Fibroblast of skin of scalp (primary cell): Measurements from ENCODE around the gene ASGR2.

ENCODE experiments used
- DNase-seq: peaks from one replicate; pipeline ENCODE4 v3.0.0-alpha.2; 2013

ASGR2 gene

DNA sequence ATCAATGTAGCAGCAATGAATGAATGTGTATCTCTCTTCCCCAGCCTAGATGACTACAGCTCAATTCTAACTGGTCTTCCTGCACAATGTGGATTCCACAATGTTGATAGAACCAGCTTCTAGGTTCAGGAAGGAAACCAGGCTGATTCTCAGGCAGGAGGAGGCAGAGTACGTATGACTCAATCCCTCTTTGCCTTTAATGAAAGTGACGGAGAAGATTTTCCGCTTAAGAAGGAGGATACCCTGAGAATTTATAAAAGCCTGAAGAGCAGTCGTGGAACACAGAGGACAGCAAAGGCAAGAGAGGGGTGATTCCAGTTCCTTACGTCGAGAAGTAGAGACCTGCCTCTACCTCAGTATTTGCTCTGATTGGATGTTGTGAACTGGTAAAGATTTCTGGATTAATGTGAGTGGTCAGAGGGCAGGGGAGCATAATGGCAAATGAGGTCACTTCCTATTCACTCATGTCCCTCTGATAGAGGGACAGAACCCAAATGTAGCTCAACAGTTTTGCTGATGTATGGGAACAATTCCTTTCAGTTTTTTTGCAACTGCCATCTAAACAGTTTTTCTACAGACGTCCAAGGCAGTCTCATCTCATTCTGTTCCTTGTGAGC lies 55.7 kb downstream of the ASGR2 start:
- DNase-seq: no peak

DNA sequence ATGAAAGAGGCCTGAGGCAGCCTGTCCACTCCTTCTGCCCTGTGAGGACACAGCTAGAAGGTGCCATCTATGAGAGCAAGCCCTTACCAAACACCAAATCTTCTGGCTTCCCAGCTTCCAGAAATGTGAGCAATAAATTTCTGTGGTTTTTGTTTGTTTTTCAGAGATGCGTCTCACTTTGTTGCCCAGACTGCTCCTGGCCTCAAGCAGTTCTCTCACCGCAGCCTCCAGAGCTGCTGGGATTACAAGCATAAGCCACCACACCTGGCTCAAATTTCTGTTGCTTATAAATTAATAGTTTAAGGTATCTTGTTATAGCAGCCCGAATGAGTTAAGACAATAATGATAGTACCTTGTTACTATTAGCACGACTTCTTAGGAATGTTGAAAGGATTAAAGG lies 58.2 kb downstream of the ASGR2 start:
- no peak for DNase-seq
